Upper lobe of left lung (tissue), 4 donors: Measurements from ENCODE around the gene ADGRE1.

Experiments used
- CTCF ChIP-seq, 6 experiments: fragments of 450-650 bp in 4 of 6; fragments of 200-600 bp in 2 of 6; sonication (generic) in 2 of 6; IDR thresholded peaks; one replicate each; pipeline ENCODE4 v1.5.1; 2016 to 2019; ENCODE audit warnings: antibody characterized with exemption in 6 of 6
- POLR2A ChIP-seq, 4 donors: fragments of 450-650 bp; IDR thresholded peaks; one replicate each; pipeline ENCODE4 v1.5.1; 2016 to 2017; ENCODE audit warnings: antibody characterized with exemption in 4 of 4, mild to moderate bottlenecking in 2 of 4
- POLR2AphosphoS5 ChIP-seq, 2 donors: sonication (generic); formaldehyde crosslinking; IDR thresholded peaks; one replicate each; pipeline ENCODE4 v1.5.1; 2017; ENCODE audit warnings: antibody characterized with exemption in 2 of 2

DNA sequence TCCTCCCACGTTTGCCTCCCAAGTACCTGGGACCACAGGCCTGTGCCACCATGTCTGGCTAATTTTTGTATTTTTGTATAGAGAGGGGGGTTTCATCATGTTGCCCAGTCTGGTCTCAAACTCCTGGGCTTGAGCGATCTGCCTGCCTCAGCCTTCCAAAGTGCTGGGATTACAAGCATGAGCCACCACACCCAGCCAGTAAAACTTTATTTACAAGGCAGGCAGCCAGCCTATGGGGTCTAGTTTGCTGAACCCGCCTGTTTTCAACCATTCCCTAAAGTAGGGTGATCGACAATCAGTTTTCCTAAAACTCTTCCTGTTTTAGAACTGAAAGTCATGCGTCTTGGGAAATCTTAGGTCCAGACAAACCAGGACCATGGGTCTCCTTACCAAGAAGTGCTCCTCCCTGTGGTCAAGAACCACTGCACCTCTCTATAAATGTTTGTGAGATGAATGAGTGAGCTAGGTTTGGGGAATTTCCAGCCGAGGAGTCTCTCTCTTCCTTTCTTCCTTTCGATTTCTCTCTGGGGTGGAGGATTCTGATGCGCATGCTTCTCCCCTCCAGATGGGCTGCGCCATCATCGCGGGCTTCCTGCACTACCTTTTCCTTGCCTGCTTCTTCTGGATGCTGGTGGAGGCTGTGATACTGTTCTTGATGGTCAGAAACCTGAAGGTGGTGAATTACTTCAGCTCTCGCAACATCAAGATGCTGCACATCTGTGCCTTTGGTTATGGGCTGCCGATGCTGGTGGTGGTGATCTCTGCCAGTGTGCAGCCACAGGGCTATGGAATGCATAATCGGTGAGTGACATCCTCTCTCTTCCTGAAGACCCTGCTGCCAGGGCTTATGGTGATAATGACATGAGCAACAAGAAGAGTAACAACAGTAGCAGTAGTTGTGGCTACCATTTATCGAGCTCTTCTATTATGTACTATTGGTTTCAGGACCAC, 38.7 kb downstream of the ADGRE1 start:
- TF ChIP-seq CTCF (IDR thresholded peaks at IDR 0.05) (no peak), POLR2AphosphoS5 (IDR thresholded peaks at IDR 0.05) (no peak), POLR2A (IDR thresholded peaks at IDR 0.05) (no peak)
